Amniotic stem cell (primary cell): ENCODE data around the gene ANKRD16.
"Not testable (repeated sequence)": the region's sequence is repeated elsewhere in the genome, so short reads cannot be mapped to it uniquely, and the experiment has no call there.

Experiments used
- DNase-seq: peaks from one replicate; lab custom pipeline; 2025; lab: John Stamatoyannopoulos, UW

The ANKRD16 gene

GRCh38 chr10:5903563-5903962 is 13.9 kb upstream of the ANKRD16 start:
- DNase-seq = no peak

DNA sequence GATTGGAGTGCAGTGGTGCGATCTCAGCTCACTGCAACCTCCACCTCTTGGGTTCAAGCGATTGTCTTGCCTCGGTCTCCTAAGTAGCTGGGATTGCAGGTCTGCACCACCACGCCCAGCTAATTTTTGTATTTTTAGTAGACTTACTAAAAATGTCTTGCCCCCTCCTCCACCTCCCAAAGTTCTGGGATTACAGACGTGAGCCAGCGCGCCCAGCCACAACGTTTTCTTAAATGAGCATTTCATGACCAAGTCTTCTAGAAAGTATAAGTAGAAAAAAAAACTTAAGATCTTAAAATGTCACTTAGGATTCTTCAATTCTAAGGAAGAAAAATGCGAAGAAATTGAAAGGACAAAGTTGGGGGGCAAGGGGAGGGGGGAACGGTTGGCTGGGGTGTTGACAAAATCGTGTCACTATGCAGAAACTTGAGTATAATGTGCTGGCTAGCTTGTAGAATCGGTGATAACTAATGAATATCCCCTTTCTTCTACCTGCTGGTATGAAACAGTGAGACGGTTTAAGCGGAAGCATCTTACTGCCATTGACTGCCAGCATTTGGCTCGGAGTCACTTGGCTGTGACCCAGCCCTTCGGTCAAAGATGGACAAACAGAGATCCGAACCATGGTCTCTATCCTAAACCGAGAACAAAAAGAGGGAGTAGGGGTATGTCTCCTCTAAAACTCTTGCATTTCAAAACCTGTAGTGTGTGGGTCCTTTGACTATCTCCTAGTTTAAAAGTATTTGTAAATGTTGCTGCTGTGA is 13.0 kb upstream of the ANKRD16 start:
- DNase-seq = no peak

DNA sequence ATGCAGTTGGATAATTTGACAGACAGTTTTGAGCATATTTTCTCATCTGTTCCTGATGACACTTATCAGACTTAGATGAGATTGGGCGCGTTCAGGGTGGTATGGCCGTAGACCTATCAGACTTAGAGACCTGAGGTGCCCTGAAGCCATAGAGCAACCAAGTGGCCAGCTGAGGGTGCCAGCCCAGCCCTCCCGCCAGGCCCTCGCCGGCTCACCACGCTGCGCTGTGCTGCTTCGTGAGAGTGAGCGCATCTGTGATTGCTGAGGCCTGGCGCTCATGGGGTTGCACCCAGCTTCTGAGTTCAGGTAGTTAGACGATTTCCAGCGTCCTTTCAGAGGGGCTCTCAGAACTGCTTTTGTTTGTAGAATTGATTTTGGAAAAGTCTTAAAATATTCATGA is 10.6 kb upstream of the ANKRD16 start:
- DNase-seq = no peak

- no peak for DNase-seq
These were observed 8.5 kb upstream of the ANKRD16 start for GRCh38 chr10:5898163-5898562.

- DNase-seq = no peak
These were observed 7.8 kb upstream of the ANKRD16 start for GRCh38 chr10:5897504-5897903.

DNA sequence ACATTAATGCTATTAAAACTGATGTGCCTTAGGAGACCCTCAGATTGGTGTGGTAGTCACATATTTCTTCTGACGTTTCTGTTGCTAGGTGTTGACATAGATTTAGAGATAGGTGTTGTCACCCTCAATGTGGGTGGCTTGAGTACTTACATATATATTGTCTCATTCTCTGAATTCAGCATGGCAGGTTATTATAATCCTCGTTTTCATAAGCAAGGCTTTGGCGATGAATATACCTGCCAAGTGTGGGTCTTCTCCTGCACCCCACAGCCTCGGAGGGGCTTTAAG is 7.3 kb upstream of the ANKRD16 start:
- no peak for DNase-seq

GRCh38 chr10:5896208-5897052 is 6.7 kb upstream of the ANKRD16 start:
- DNase-seq = no peak

GRCh38 chr10:5895804-5896203 is 6.1 kb upstream of the ANKRD16 start:
- DNase-seq = no peak

- DNase-seq = no peak
These were observed 5.7 kb upstream of the ANKRD16 start for GRCh38 chr10:5895365-5895764.

DNA sequence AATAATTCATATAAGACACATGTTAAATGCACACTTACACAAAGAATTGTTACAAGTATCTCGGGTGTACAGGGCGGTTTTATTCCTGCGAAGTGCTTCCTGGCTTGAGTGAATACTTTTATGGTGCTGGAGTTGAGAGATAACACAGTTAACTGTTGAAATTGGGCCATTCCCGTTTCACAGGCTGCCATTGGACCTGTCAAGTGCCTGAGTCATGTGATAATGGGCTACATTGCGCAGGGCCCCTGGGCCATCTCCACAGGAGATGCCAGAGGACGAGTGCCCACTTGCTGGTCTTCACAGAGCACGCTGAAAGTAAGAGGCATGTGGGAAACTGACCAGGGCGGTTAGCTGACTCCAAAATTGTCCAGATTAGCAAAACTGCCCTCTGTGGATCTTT is 5.2 kb upstream of the ANKRD16 start:
- DNase-seq = no peak

DNA sequence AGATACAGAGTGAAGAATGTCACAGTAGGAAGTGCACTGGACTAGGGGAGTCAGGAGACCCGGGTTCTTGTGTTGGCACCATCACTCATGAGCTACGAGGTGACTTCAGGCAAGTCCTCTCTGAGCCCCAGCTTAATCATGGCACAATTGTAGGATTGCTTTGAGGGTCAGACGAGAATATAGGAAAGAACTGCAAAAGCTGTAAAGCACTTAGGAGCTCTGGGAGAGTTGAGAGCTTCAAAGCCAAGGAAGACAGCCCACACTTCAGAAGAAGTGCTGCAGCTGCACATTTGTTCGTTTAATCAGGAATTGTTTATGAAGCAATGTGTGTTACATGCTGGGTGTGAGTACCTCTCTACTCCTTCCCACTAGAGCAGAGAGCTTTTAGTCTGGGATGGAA is 4.7 kb upstream of the ANKRD16 start:
- DNase-seq = no peak

DNA sequence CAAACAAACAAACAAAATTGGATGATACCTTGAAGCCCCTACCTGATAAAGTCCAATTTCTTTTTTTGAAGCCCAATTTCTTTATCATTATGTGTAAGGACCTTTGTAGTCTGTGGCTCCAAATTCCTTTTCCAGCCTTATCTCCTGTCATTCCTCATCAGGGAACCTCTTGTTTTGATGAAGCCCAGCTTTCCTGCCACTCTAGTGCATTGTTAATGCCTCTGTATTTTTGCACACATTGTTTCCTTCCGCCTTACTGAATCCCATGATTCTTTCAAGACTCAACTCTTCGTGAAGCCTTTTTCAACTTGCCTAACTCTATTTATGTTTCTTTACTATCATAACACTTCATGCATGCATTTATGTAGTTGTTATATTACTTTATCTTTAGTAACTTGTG is 3.6 kb upstream of the ANKRD16 start:
- DNase-seq = no peak

- DNase-seq = no peak
These were observed 2.3 kb upstream of the ANKRD16 start for GRCh38 chr10:5892007-5892406.

GRCh38 chr10:5891009-5891408 is 1.3 kb upstream of the ANKRD16 start:
- no peak for DNase-seq

- DNase-seq = no peak
These were observed 791 bp upstream of the ANKRD16 start for GRCh38 chr10:5890452-5890915.

- DNase-seq = no peak
These were observed 660 bp downstream of the ANKRD16 start for GRCh38 chr10:5888843-5889623.

DNA sequence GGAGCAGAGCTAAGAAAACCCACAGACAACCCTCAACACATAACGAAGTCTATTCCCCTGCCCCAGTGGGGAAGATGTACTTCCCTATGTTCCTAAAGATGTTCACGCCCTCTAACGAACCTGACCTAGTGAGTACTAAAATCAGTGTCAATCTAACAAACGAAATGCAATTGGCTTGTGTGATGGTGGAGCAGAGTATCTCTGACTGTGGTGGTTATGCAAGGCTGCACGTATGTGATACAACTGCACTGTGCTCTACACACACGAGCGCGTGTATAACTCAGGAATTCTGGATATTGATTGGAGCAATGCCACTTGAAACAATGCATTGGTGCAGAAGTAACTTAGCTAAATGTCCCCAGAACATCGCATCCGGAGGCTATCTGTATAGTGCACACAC is 1.3 kb downstream of the ANKRD16 start:
- no peak for DNase-seq

DNA sequence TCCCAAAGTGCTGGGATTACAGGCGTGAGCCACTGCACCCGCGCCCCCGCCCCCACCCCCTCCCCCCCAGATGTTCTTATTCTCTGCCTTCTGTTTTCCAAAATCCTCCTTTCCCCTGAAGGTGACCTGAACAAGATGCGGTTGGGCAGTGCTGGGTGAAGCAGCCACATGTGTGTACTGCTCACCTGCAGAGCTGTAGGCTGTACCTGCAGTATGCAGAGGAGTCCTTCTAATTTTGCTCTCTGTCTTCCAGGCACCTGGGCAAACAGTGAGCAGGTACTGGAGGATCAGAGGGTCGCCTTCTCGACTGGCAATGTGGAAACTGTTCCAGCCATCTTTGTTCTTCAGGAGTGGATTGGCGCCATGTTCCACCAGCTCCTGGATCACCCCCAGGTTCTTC is 2.1 kb downstream of the ANKRD16 start:
- DNase-seq = no peak

- no peak for DNase-seq
These were observed 2.7 kb downstream of the ANKRD16 start for GRCh38 chr10:5887029-5887428.

- no peak for DNase-seq
These were observed 4.1 kb downstream of the ANKRD16 start for GRCh38 chr10:5885619-5886018.

DNA sequence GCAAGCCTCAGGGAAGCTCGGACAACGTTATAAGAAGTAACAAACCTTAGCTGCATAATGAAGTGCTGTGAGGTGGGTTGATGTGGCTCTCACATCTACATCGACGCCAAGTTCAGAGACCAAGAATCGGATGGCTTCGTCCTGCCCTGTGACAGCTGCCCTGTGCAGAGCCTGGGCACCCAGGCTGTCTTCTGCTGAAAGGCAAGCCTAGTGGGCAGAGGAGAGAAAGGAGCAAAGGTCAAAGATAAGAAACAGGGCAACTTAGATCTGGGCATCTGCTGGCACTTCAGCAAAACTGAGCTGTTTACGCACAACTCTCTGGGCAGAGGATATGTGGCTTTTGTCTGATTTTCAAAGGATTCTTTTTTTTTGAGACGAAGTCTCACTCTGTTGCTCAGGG is 6.7 kb downstream of the ANKRD16 start:
- no peak for DNase-seq

DNA sequence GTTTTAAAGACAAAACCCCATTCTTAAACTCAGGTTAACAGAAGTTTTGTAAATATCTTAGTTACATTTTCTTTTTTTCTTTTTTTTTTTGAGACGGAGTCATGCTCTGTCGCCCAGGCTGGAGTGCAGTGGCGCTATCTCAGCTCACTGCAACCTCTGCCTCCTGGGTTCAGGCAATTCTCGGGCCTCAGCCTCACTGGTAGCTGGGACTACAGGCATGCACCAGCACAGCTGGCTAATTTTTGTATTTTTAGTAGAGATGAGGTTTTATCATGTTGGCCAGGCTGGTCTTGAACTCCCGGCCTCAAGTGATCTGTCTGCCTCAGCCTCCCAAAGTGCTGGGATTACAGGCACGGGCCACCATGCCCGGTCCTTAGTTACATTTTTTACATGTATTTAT is 12.7 kb downstream of the ANKRD16 start:
- DNase-seq = not testable (repeated sequence)
